Endothelial cell of umbilical vein (primary cell): ENCODE data around the gene LRRC46. TPM values are rescaled to one million over a fixed set of nuclear protein-coding genes. Genes with fewer than 3 reads are reported as not detected.

Experiments used
- BruUV-seq: library from RNA; stranded (reverse); fragments of 400-500 nt; replicated peaks from 2 replicates; lab custom pipeline; 2021; lab: Mats Ljungman, UMichigan
- CTCF ChIA-PET: fragments of 300-600, 350-600 bp; sonication (Branson Sonifier 250); formaldehyde crosslinking; loops from one replicate; lab custom pipeline; 2021; ENCODE audit warnings: antibody characterized with exemption, inconsistent platforms; lab: Charles Lee
- POLR2A ChIA-PET: fragments of 300-600, 350-600 bp; sonication (Branson Sonifier 250); formaldehyde crosslinking; loops from one replicate; lab custom pipeline; 2021; ENCODE audit warnings: antibody characterized with exemption, inconsistent platforms; lab: Charles Lee
- DNase-seq: peaks from one replicate; pipeline ENCODE4 v3.0.0-alpha.2; 2011; ENCODE audit warnings: low read depth, low spot score
- FAIRE-seq: peaks from 2 replicates; lab custom pipeline; 2011; peaks lifted over from hg19 to GRCh38; lab: Jason Lieb, UNC
- H2AFZ ChIP-seq: 2 replicates; pipeline ENCODE4 v1.6.0; 2012; ENCODE audit warnings: low read depth, low read length, control low read depth, inconsistent platforms
- H3K27ac ChIP-seq: 2 replicates; pipeline ENCODE4 v1.5.1; 2011; ENCODE audit warnings: low read depth, mild to moderate bottlenecking, control low read depth, low read length, moderate library complexity; ENCODE audit not compliant: insufficient read depth
- H3K27me3 ChIP-seq, 2 experiments: 2 replicates each; pipeline versions ENCODE4 v1.6.0 to v1.6.1; 2011; ENCODE audit warnings: low read length in 2 of 2, mixed read lengths in 1 of 2; ENCODE audit not compliant: control insufficient read depth in 2 of 2, insufficient read depth in 2 of 2
- H3K36me3 ChIP-seq, 2 experiments: 2 replicates in 1 of 2; 3 replicates in 1 of 2; pipeline ENCODE4 v1.5.1; 2011; ENCODE audit warnings: low read length in 2 of 2, mild to moderate bottlenecking in 1 of 2, moderate library complexity in 1 of 2; ENCODE audit not compliant: control insufficient read depth in 2 of 2, insufficient read depth in 2 of 2; ENCODE audit errors: extremely low read depth in 1 of 2
- H3K4me1 ChIP-seq: 3 replicates; pipeline ENCODE4 v1.5.1; 2011; ENCODE audit warnings: mild to moderate bottlenecking, low read length; ENCODE audit not compliant: control insufficient read depth, insufficient read depth; ENCODE audit errors: extremely low read depth
- H3K4me2 ChIP-seq: 2 replicates; pipeline ENCODE4 v1.6.1; 2011; ENCODE audit warnings: low read length, control low read depth, mixed read lengths; ENCODE audit not compliant: insufficient read depth
- H3K4me3 ChIP-seq, 3 experiments: fragments of 200-600 bp in 1 of 3; sonication (generic), shearing (Covaris generic) in 1 of 3; replicated peaks in 1 of 3; 2 replicates each; pipeline ENCODE4 v1.5.1; 2011 to 2016; ENCODE audit warnings: control low read depth in 3 of 3, low read length in 3 of 3, mild to moderate bottlenecking in 2 of 3, inconsistent platforms in 1 of 3, low read depth in 1 of 3, moderate library complexity in 1 of 3; ENCODE audit not compliant: insufficient read depth in 1 of 3
- H3K79me2 ChIP-seq: 2 replicates; pipeline ENCODE4 v1.6.0; 2012; ENCODE audit warnings: low read length, inconsistent platforms; ENCODE audit not compliant: control insufficient read depth, insufficient read depth
- H3K9ac ChIP-seq: replicated peaks from 2 replicates; pipeline ENCODE3; 2011; ENCODE audit warnings: low read length, control low read depth; ENCODE audit not compliant: insufficient read depth; ENCODE audit errors: extremely low read depth
- H3K9me1 ChIP-seq: replicated peaks from 3 replicates; pipeline ENCODE4 v1.6.0; 2011; ENCODE audit warnings: mild to moderate bottlenecking, low read length; ENCODE audit not compliant: control insufficient read depth, insufficient read depth; ENCODE audit errors: extremely low read depth
- H3K9me3 ChIP-seq: replicated peaks from 2 replicates; pipeline ENCODE4 v1.5.1; 2012; ENCODE audit warnings: low read length, inconsistent platforms; ENCODE audit not compliant: control insufficient read depth, insufficient read depth
- H4K20me1 ChIP-seq: replicated peaks from 2 replicates; pipeline ENCODE3; 2011; ENCODE audit warnings: mild to moderate bottlenecking, low read length; ENCODE audit not compliant: control insufficient read depth, insufficient read depth; ENCODE audit errors: extremely low read depth
- CTCF ChIP-seq, 2 donors: IDR thresholded peaks; 1 replicate in 1 of 2; 2 replicates in 1 of 2; pipeline ENCODE4 v1.5.1; 2011; ENCODE audit warnings: low read length in 2 of 2, mild to moderate bottlenecking in 2 of 2, moderate library complexity in 2 of 2, control low read depth in 1 of 2, inconsistent platforms in 1 of 2, low read depth in 1 of 2; ENCODE audit not compliant: insufficient read depth in 1 of 2; ENCODE audit errors: extremely low read depth in 1 of 2
- EZH2 ChIP-seq: IDR thresholded peaks from 2 replicates; pipeline ENCODE4 v1.6.1; 2012; ENCODE audit warnings: borderline replicate concordance, low read depth, mild to moderate bottlenecking, moderate library complexity, low read length, inconsistent platforms; ENCODE audit not compliant: severe bottlenecking
- FOS ChIP-seq: IDR thresholded peaks from 2 replicates; pipeline ENCODE4 v1.6.1; 2011; ENCODE audit warnings: mild to moderate bottlenecking, low read length, moderate library complexity, borderline replicate concordance; ENCODE audit not compliant: insufficient read depth
- GATA2 ChIP-seq: IDR thresholded peaks from 2 replicates; pipeline ENCODE4 v1.7.0; 2011; ENCODE audit warnings: low read depth, mild to moderate bottlenecking, moderate library complexity, mixed read lengths, low read length; ENCODE audit not compliant: insufficient read length, insufficient read depth
- JUN ChIP-seq: IDR thresholded peaks from 2 replicates; pipeline ENCODE4 v1.6.1; 2011; ENCODE audit warnings: borderline replicate concordance, low read depth; ENCODE audit not compliant: insufficient read length, insufficient read depth
- MYC ChIP-seq: IDR thresholded peaks from one replicate; pipeline ENCODE4 v1.6.1; 2011; ENCODE audit warnings: mild to moderate bottlenecking, low read depth, low read length
- POLR2A ChIP-seq: IDR thresholded peaks from 2 replicates; pipeline ENCODE4 v1.6.1; 2012; ENCODE audit warnings: low read depth, mild to moderate bottlenecking, control low read depth, low read length
- POLR2AphosphoS5 ChIP-seq: IDR thresholded peaks from 2 replicates; pipeline ENCODE4 v1.6.1; 2012; ENCODE audit warnings: low read depth, mild to moderate bottlenecking, control low read depth, low read length, moderate library complexity; ENCODE audit not compliant: insufficient read depth
- dilution Hi-C: fragments of 300-500 bp; cut with MboI; formaldehyde crosslinking; loops from one replicate; pipeline ENCODE4 v1.15.0; 2019; ENCODE audit warnings: low sequenced_read_pairs; ENCODE audit not compliant: extremely low pct_ligation_motif_present
- intact Hi-C: fragments of 100-400 bp; cut with micrococcal nuclease; formaldehyde crosslinking; loops from one replicate; pipeline ENCODE4 v1.10.0; 2022
- polyA plus RNA-seq, 4 experiments: library from polyadenylated mRNA; depleted of rRNA in 3 of 4; stranded (reverse) in 3 of 4; unstranded in 1 of 4; fragments of >200 nt; gene quantifications; 2 replicates each; pipeline versions ENCODE4 v1.2.1 to v1.2.3, GENCODE V29; 2011 to 2012; ENCODE audit warnings: missing spikeins in 1 of 4
- total RNA-seq: library from RNA; stranded (reverse); gene quantifications from 2 replicates; pipeline ENCODE4 v1.2.3, GENCODE V29; 2021
- TF ChIP-seq, protein P1 (sequence below): IDR thresholded peaks from 2 replicates; pipeline ENCODE4 v1.6.1; 2011; ENCODE audit not compliant: insufficient read depth, insufficient read length

Gene LRRC46
- total and polyA plus RNA-seq, 2 donors (not counting 3 experiments of a cell fraction or from before 2014, with no cell fraction given) = 0.36 to 0.42 TPM

DNA sequence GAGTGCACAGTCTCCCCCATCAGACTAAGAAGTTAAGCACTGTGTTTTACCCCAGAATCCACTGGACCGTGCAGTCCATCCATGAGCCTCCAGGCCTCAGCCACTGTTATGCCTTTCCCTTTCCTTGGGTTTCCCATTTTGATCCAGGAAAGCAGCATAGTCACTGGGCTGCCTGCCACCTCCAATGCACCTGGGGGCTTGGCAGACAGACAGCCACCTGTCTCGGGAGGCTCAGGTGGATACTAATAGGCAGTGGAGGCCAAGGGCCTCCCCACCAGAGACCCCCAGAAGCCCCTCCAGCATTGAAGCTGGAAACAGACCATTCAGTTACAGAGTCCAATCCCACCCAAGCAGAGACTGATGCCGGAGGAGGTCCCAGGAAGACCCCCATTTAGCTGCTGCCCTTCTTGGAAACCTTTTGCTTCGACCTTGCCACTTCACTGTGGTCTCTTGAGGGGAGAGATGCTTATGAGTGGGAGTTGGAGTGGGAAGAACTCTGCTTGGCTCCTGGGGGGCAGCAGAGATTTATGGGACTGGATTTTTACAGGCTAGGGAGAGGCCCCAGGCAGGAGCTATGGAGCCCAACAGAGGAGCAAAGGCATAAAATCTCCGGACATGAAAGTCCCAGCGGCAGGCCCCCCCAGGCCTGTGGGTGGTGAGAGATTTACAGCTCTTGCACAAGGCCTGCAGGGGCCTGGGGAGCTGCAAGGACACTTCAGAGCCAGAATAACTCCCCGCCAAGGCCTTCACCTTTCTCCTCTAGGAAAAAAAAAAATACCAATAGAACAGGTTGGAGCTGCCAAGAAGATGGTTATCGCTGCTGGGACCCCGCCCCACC, 52.3 kb downstream of the LRRC46 start:
- Histone ChIP-seq H4K20me1 (no peaks in the 10 kb centered on the region), H2AFZ (no peak overlapping the region), H3K27me3 (peaks cover 2 to 3% of the 10 kb centered on the region in 2 experiments), H3K4me2 (no peak overlapping the region), H3K79me2 (no peaks in the 10 kb centered on the region), H3K4me1 (peaks cover 7% of the 10 kb centered on the region), H3K9me3 (no peaks in the 10 kb centered on the region), H3K9ac (no peak overlapping the region), H3K27ac (no peak overlapping the region), H3K9me1 (no peaks in the 10 kb centered on the region), H3K4me3 (no peak overlapping the region), H3K36me3 (no peaks in the 10 kb centered on the region)
- DNase-seq (no peak), FAIRE-seq (no peak)
- intact Hi-C loops (no loop called here), dilution Hi-C loops (no loop called here)
- ChIA-PET CTCF (interaction anchor here (0.9 to 9.6 kb wide), 7 partner anchors 12 to 52 kb away, joined by 3 to 367 read pairs (median 4); partner anchors contain the start of genes LRRC46, MRPL10, SCRN2 and SP2), POLR2A (no interaction called here)
- TF ChIP-seq GATA2 (no peak), POLR2AphosphoS5 (no peak), FOS (no peak), CTCF (IDR thresholded peaks at IDR 0.05; ENCODE audit: extremely low read depth in 1 of 2, insufficient read depth in 1 of 2, low read depth in 1 of 2, low read length in 2 of 2) (no peak), JUN (no peak), EZH2 (no peak), MYC (no peak), POLR2A (no peak)
- TF ChIP-seq, protein P1, sequence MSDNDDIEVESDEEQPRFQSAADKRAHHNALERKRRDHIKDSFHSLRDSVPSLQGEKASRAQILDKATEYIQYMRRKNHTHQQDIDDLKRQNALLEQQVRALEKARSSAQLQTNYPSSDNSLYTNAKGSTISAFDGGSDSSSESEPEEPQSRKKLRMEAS = no peak
- BruUV-seq = no TSS peak
